Uterus (tissue), 2 donors: ENCODE data around the gene C13orf46.

Experiments used
- POLR2A ChIP-seq, 2 donors: fragments of 450-650 bp; IDR thresholded peaks; one replicate each; pipeline ENCODE4 v1.6.1; 2016; ENCODE audit warnings: antibody characterized with exemption in 2 of 2, mild to moderate bottlenecking in 1 of 2, moderate library complexity in 1 of 2
- TF ChIP-seq, protein P1 (sequence below), 4 experiments: fragments of 200-600 bp in 2 of 4; fragments of 450-650 bp in 2 of 4; sonication (generic) in 2 of 4; IDR thresholded peaks; one replicate each; pipeline ENCODE4 v1.5.1; 2016 to 2019; ENCODE audit warnings: antibody characterized with exemption in 4 of 4, mild to moderate bottlenecking in 2 of 4, moderate library complexity in 1 of 4

- TF ChIP-seq, protein P1, sequence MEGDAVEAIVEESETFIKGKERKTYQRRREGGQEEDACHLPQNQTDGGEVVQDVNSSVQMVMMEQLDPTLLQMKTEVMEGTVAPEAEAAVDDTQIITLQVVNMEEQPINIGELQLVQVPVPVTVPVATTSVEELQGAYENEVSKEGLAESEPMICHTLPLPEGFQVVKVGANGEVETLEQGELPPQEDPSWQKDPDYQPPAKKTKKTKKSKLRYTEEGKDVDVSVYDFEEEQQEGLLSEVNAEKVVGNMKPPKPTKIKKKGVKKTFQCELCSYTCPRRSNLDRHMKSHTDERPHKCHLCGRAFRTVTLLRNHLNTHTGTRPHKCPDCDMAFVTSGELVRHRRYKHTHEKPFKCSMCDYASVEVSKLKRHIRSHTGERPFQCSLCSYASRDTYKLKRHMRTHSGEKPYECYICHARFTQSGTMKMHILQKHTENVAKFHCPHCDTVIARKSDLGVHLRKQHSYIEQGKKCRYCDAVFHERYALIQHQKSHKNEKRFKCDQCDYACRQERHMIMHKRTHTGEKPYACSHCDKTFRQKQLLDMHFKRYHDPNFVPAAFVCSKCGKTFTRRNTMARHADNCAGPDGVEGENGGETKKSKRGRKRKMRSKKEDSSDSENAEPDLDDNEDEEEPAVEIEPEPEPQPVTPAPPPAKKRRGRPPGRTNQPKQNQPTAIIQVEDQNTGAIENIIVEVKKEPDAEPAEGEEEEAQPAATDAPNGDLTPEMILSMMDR (IDR thresholded peaks at IDR 0.05) = no peak
- TF ChIP-seq POLR2A (IDR thresholded peaks at IDR 0.05) = no peak
Observed at GRCh38 chr13:113917096-113917495, 56.8 kb downstream of the C13orf46 start.
